ENCODE results near the gene KLK5. TPM values are rescaled to one million over a fixed set of nuclear protein-coding genes. Genes with fewer than 3 reads are reported as not detected.
"Not testable (repeated sequence)": the region's sequence is repeated elsewhere in the genome, so short reads cannot be mapped to it uniquely, and the experiment has no call there.

The KLK5 gene
- total and polyA plus RNA-seq, 12 donors = not detected

GRCh38 chr19:50992666-50993035, 39.8 kb upstream of the KLK5 start:
- H3K4me3 ChIP-seq = no peak overlapping the region
- ATAC-seq (no peak), DNase-seq (no peak)
- no peaks in the 10 kb centered on the region for H3K4me1 ChIP-seq
- H3K9me3 ChIP-seq = peaks cover 0 to 6% (median 0%) of the 10 kb centered on the region in 11 donors
- H3K27me3 ChIP-seq = peaks cover 0 to 52% (median 20%) of the 10 kb centered on the region in 7 donors
- intact Hi-C loops (cut with DNase I) = no loop called here
- H3K36me3 ChIP-seq = no peaks in the 10 kb centered on the region
- WGBS, 2 donors = 68 to 71% methylated on average over 2 of the region's 2 CpGs
- H3K27ac ChIP-seq = no peak overlapping the region
- TF ChIP-seq CTCF (IDR thresholded peaks at IDR 0.05) = no peak

DNA sequence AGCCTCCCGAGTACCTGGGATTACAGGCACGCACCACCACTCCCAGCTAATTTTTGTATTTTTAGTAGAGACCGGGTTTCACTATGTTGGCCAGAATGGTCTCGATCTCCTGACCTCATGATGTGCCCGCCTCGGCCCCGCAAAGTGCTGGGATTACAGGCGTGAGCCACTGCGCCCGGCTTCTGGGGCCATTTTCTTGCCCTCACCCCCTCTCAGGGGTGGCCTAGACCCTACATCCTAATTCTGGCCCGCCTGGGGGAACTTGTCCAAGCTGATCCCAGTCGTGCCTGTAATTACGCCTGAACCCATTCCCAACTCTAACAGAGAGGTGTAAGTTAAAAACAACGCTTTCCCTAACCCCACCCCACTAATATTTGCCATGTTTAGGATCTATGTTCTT, 31.6 kb upstream of the KLK5 start:
- H3K27me3 ChIP-seq = peaks cover 0 to 64% (median 35%) of the 10 kb centered on the region in 7 donors
- intact Hi-C loops (cut with DNase I); H3K9me3 ChIP-seq; H3K36me3 ChIP-seq; DNase-seq; H3K27ac ChIP-seq; ATAC-seq; H3K4me3 ChIP-seq; H3K4me1 ChIP-seq: not testable (repeated sequence)
- WGBS, 2 donors = 80 to 86% methylated on average over 14 of the region's 14 CpGs

DNA sequence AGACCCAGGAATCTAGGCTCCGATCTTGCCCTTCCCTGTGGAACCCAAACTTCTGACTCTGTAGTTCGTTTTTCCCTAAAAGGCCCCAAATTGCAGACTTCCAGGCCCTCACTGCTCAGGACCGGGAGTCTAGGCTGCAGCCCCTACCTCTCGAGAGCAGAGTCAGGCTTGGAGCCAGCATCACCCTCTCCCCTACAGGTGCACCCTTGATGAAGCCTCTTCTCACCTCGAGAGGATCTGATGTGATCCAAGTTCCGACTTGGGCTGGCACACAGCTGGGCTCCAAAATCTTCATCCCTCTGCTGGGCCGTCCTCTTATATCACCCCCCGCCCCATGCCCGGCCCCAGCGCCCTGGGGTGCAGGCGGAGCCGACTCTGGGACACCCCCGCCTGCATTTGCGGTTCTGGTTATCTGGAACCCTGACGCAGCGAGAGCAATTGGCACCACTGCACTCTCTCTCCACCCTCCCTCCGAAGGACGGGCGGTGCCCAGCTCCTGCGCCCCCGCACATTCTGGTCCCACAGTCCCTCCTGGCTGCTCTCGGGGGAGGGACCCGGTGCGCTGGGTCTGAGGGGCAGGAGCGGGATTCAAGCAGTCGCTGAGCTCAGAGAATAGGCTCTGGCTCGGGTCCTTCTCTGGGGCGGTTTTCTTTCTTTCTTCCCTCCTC, 30.9 kb upstream of the KLK5 start, which contains the start of gene KLK7:
TSS of gene KLK7 (minus strand) at position 293 of the 668 bp plus-strand sequence. CDS start 1,518 bp downstream, outside the sequence.
- TF ChIP-seq CTCF (IDR thresholded peaks at IDR 0.05) = no peak
- H3K36me3 ChIP-seq = no peaks in the 10 kb centered on the region
- H3K4me1 ChIP-seq = no peaks in the 10 kb centered on the region
- ATAC-seq (no peak), DNase-seq (no peak)
- H3K4me3 ChIP-seq = no peak within 1 kb of the TSS
- no peak within 1 kb of the TSS for H3K27ac ChIP-seq
- H3K27me3 ChIP-seq = peaks cover 0 to 60% (median 38%) of the 10 kb centered on the region in 7 donors
- 14 to 17% methylated on average over 28 of the region's 28 CpGs for WGBS, 2 donors
- intact Hi-C loops (cut with DNase I) = no loop called here
- H3K9me3 ChIP-seq = no peaks in the 10 kb centered on the region

GRCh38 chr19:50982186-50982585, 29.3 kb upstream of the KLK5 start:
- ATAC-seq (no peak), DNase-seq (no peak)
- H3K27me3 ChIP-seq = peaks cover 0 to 57% (median 32%) of the 10 kb centered on the region in 7 donors
- intact Hi-C loops (cut with DNase I) = no loop called here
- no peak overlapping the region for H3K4me3 ChIP-seq
- H3K9me3 ChIP-seq = no peaks in the 10 kb centered on the region
- TF ChIP-seq CTCF (IDR thresholded peaks at IDR 0.05) = no peak
- WGBS, 2 donors = 72 to 80% methylated on average over 4 of the region's 4 CpGs
- H3K4me1 ChIP-seq = no peaks in the 10 kb centered on the region
- no peaks in the 10 kb centered on the region for H3K36me3 ChIP-seq
- H3K27ac ChIP-seq = no peak overlapping the region

DNA sequence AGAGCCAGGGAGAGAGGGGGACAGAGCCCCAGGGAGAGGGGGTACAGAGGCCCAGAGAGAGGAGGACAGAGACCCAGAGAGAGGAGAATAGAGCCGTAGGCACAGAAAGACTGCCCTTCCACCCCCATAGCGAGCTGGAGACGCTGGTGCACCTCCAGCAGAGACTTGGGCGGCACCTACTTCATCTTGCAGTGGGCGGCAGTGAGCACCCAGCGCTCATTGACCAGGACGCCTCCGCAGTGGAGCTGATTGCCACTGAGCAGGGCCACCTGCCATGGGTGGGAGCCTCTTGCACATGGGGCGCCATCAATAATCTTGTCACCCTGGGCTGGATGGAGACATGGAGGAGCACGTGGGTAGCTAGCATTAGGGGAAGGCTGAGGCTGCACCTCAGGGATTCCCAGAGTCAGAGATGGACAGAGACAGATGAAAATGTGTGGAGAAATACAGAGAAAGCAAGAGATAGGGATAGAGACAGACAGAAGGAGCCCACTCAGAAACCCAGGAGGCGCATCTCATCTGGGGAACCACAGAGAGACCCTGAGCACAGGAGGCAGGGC, 28.8 kb upstream of the KLK5 start:
- Histone ChIP-seq H3K4me3 (no peak overlapping the region), H3K4me1 (no peaks in the 10 kb centered on the region), H3K36me3 (no peaks in the 10 kb centered on the region), H3K27me3 (peaks cover 0 to 58% (median 34%) of the 10 kb centered on the region in 7 donors), H3K27ac (no peak overlapping the region), H3K9me3 (no peaks in the 10 kb centered on the region)
- DNase-seq = no peak
- intact Hi-C loops (cut with DNase I) = no loop called here
- TF ChIP-seq CTCF (IDR thresholded peaks at IDR 0.05) = no peak
- no peak for ATAC-seq
- WGBS, 2 donors = 68 to 72% methylated on average over 11 of the region's 11 CpGs
